Ishikawa (cell line): ENCODE data around the gene KCTD16.

Experiments used
- CREB1 ChIP-seq: IDR thresholded peaks from 2 replicates; pipeline ENCODE4 v1.6.1; 2012; ENCODE audit warnings: low read depth
- EGR1 ChIP-seq: IDR thresholded peaks from 2 replicates; pipeline ENCODE4 v1.6.1; 2012
- EP300 ChIP-seq: IDR thresholded peaks from 2 replicates; pipeline ENCODE4 v1.6.1; 2012; ENCODE audit warnings: borderline replicate concordance
- RAD21 ChIP-seq: IDR thresholded peaks from 2 replicates; pipeline ENCODE4 v1.6.1; 2012; ENCODE audit warnings: low read depth
- TAF1 ChIP-seq: IDR thresholded peaks from 2 replicates; pipeline ENCODE4 v1.6.1; 2012; ENCODE audit warnings: low read depth, mild to moderate bottlenecking
- TCF12 ChIP-seq: IDR thresholded peaks from 2 replicates; pipeline ENCODE4 v1.6.1; 2012; ENCODE audit warnings: low read depth
- TEAD4 ChIP-seq: IDR thresholded peaks from 2 replicates; pipeline ENCODE4 v1.6.1; 2012
- YY1 ChIP-seq: IDR thresholded peaks from 2 replicates; pipeline ENCODE4 v1.6.1; 2012; ENCODE audit warnings: low read depth
- TF ChIP-seq, protein P1 (sequence below): IDR thresholded peaks from 2 replicates; pipeline ENCODE4 v1.6.1; 2012; ENCODE audit warnings: low read depth, mild to moderate bottlenecking
- TF ChIP-seq, protein P2 (sequence below): IDR thresholded peaks from 2 replicates; pipeline ENCODE4 v1.6.1; 2012

DNA sequence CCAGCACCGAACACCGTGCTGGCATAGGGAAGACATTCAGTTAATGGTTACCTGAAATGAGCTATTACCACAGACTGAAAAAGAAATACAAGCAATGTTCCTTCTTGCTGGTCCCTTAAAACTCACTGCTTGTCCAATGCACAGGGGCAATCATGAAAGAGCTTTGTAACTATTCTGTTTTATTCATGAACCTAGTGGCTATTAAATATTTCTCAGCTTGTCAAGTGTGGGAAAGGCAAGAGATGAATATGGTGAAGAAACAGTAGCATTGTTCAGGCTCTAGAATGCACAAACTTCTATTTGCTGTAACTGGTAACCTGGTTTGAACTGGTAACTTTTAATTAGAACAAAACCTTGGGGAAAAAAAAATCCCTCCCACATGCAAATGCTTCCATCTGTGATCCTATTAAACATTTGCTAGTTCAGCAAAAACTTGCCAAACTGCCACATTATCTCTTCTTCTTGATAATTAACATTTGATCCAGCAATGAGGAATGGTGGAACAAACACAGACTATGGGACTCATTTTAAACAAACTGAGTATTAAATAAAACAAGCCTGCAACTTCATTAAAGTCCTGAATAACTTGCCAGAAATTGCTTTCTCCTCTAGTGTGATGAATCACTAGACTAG lies 36.4 kb upstream of the KCTD16 start:
- TF ChIP-seq TAF1 (no peak), EGR1 (no peak), TCF12 (no peak), RAD21 (no peak), TEAD4 (no peak), CREB1 (no peak), EP300 (no peak), YY1 (no peak)
- TF ChIP-seq, protein P1, sequence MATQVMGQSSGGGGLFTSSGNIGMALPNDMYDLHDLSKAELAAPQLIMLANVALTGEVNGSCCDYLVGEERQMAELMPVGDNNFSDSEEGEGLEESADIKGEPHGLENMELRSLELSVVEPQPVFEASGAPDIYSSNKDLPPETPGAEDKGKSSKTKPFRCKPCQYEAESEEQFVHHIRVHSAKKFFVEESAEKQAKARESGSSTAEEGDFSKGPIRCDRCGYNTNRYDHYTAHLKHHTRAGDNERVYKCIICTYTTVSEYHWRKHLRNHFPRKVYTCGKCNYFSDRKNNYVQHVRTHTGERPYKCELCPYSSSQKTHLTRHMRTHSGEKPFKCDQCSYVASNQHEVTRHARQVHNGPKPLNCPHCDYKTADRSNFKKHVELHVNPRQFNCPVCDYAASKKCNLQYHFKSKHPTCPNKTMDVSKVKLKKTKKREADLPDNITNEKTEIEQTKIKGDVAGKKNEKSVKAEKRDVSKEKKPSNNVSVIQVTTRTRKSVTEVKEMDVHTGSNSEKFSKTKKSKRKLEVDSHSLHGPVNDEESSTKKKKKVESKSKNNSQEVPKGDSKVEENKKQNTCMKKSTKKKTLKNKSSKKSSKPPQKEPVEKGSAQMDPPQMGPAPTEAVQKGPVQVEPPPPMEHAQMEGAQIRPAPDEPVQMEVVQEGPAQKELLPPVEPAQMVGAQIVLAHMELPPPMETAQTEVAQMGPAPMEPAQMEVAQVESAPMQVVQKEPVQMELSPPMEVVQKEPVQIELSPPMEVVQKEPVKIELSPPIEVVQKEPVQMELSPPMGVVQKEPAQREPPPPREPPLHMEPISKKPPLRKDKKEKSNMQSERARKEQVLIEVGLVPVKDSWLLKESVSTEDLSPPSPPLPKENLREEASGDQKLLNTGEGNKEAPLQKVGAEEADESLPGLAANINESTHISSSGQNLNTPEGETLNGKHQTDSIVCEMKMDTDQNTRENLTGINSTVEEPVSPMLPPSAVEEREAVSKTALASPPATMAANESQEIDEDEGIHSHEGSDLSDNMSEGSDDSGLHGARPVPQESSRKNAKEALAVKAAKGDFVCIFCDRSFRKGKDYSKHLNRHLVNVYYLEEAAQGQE, result no peak
- TF ChIP-seq, protein P2, sequence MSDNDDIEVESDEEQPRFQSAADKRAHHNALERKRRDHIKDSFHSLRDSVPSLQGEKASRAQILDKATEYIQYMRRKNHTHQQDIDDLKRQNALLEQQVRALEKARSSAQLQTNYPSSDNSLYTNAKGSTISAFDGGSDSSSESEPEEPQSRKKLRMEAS, result no peak
